HepG2 (cell line): ENCODE results near the gene CREBBP. TPM values are rescaled to one million over a fixed set of nuclear protein-coding genes. Genes with fewer than 3 reads are reported as not detected.

Experiments
- CCAR2 ChIP-seq: fragments of 200-400 bp; formaldehyde crosslinking; optimal IDR thresholded peaks from 2 replicates; pipeline ENCODE3; 2018; ENCODE audit warnings: low read depth, mild to moderate bottlenecking, low read length, moderate library complexity
- GABPB1 ChIP-seq: IDR thresholded peaks from 2 replicates; pipeline ENCODE4 v1.6.1; 2016; ENCODE audit warnings: mild to moderate bottlenecking, missing genetic modification reagents, moderate library complexity, missing compliant biosample characterization
- HNRNPH1 ChIP-seq: fragments of 200-400 bp; formaldehyde crosslinking; optimal IDR thresholded peaks from 2 replicates; pipeline ENCODE3; 2017; ENCODE audit warnings: mild to moderate bottlenecking, low read depth, low read length
- IKZF1 ChIP-seq: fragments of 450-650 bp; IDR thresholded peaks from 2 replicates; pipeline ENCODE4 v1.7.1; 2016
- KAT7 ChIP-seq: IDR thresholded peaks from 2 replicates; pipeline ENCODE4 v1.6.1; 2018; ENCODE audit warnings: borderline replicate concordance, missing compliant biosample characterization
- KDM3A ChIP-seq: IDR thresholded peaks from 2 replicates; pipeline ENCODE4 v1.6.1; 2018; ENCODE audit warnings: low read depth, missing compliant biosample characterization
- MEF2D ChIP-seq: sonication (generic); formaldehyde crosslinking; IDR thresholded peaks from 2 replicates; pipeline ENCODE4 v1.5.1; 2020; ENCODE audit warnings: mild to moderate bottlenecking, missing genetic modification reagents
- MTF1 ChIP-seq: sonication (generic); formaldehyde crosslinking; IDR thresholded peaks from 2 replicates; pipeline ENCODE4 v1.5.0; 2020; ENCODE audit warnings: missing genetic modification reagents
- NKX3-1 ChIP-seq: sonication (generic); formaldehyde crosslinking; IDR thresholded peaks from 2 replicates; pipeline ENCODE4 v1.5.0; 2020; ENCODE audit warnings: missing genetic modification reagents
- RCOR2 ChIP-seq: IDR thresholded peaks from 2 replicates; pipeline ENCODE4 v1.6.1; 2016; ENCODE audit warnings: missing biosample characterization, missing genetic modification reagents
- TAF15 ChIP-seq: fragments of 200-400 bp; formaldehyde crosslinking; IDR thresholded peaks from one replicate; pipeline ENCODE4 v1.6.1; 2018; ENCODE audit warnings: mild to moderate bottlenecking, low read depth, low read length; ENCODE audit not compliant: poor library complexity, severe bottlenecking
- TARDBP ChIP-seq: sonication (generic); formaldehyde crosslinking; IDR thresholded peaks from 2 replicates; pipeline ENCODE4 v1.8.0; 2022; ENCODE audit warnings: mild to moderate bottlenecking, missing genetic modification reagents
- ZBTB1 ChIP-seq: sonication (generic); formaldehyde crosslinking; IDR thresholded peaks from 2 replicates; pipeline ENCODE4 v1.4.0; 2020; ENCODE audit warnings: missing genetic modification reagents, borderline replicate concordance
- ZMYM2 ChIP-seq: sonication (generic); formaldehyde crosslinking; IDR thresholded peaks from 2 replicates; pipeline ENCODE4 v1.8.0; 2022; ENCODE audit warnings: mild to moderate bottlenecking, missing genetic modification reagents
- ZNF101 ChIP-seq: sonication (generic); formaldehyde crosslinking; IDR thresholded peaks from 2 replicates; pipeline ENCODE4 v1.4.0; 2020; ENCODE audit warnings: mild to moderate bottlenecking, low read depth, missing genetic modification reagents, borderline replicate concordance
- ZNF350 ChIP-seq: sonication (generic); formaldehyde crosslinking; IDR thresholded peaks from 2 replicates; pipeline ENCODE4 v1.4.0; 2020; ENCODE audit warnings: mild to moderate bottlenecking, low read depth, missing genetic modification reagents, borderline replicate concordance
- ZNF383 ChIP-seq: sonication (generic); formaldehyde crosslinking; IDR thresholded peaks from 2 replicates; pipeline ENCODE4 v1.4.0; 2020; ENCODE audit warnings: missing genetic modification reagents, mild to moderate bottlenecking, borderline replicate concordance
- ZNF430 ChIP-seq: sonication (generic); formaldehyde crosslinking; IDR thresholded peaks from 2 replicates; pipeline ENCODE4 v1.9.0; 2021; ENCODE audit warnings: mild to moderate bottlenecking, missing genetic modification reagents
- ZNF629 ChIP-seq: sonication (generic); formaldehyde crosslinking; conservative IDR thresholded peaks from 2 replicates; pipeline ENCODE4 v1.5.0; 2020; ENCODE audit warnings: missing genetic modification reagents
- polyA plus RNA-seq, 8 experiments: library from polyadenylated mRNA; depleted of rRNA in 3 of 8; stranded (reverse) in 7 of 8; unstranded in 1 of 8; fragments of >200 nt; fragmentation: Illumina TruSeq in 4 of 8; extraction: Trizol in 4 of 8; gene quantifications; 2 replicates each; pipeline versions ENCODE4 v1.2.1 to v1.2.3, GENCODE V29; 2011 to 2016; ENCODE audit warnings: low read depth in 4 of 8, missing spikeins in 1 of 8, mixed read lengths in 1 of 8; ENCODE audit not compliant: insufficient read depth in 1 of 8
- total RNA-seq, 5 experiments: library from RNA; depleted of rRNA; stranded (reverse); fragments of >200 nt; fragmentation: Illumina TruSeq; extraction: Trizol; gene quantifications; 2 replicates each; pipeline ENCODE4 v1.2.3, GENCODE V29; 2016; ENCODE audit warnings: low read depth in 1 of 5
- TF ChIP-seq, protein P1 (sequence below): sonication (generic); formaldehyde crosslinking; IDR thresholded peaks from 2 replicates; pipeline ENCODE4 v1.9.0; 2021; ENCODE audit warnings: missing genetic modification reagents, borderline replicate concordance
- TF ChIP-seq, protein P2 (sequence below): sonication (generic); formaldehyde crosslinking; IDR thresholded peaks from 2 replicates; pipeline ENCODE4 v1.4.0; 2020; ENCODE audit warnings: missing genetic modification reagents
- TF ChIP-seq, protein P3 (sequence below): sonication (generic); formaldehyde crosslinking; IDR thresholded peaks from 2 replicates; pipeline ENCODE4 v1.4.0; 2020; ENCODE audit warnings: mild to moderate bottlenecking, low read depth, missing genetic modification reagents
- TF ChIP-seq, protein P4 (sequence below): sonication (generic); formaldehyde crosslinking; IDR thresholded peaks from 2 replicates; pipeline ENCODE4 v1.5.0; 2020; ENCODE audit warnings: missing genetic modification reagents
- TF ChIP-seq, protein P5 (sequence below): conservative IDR thresholded peaks from 2 replicates; pipeline ENCODE4 v1.6.1; 2018; ENCODE audit warnings: missing genetic modification reagents

The CREBBP gene
- total and polyA plus RNA-seq, 2 of the 13 experiments (the other 11 are each of a cell fraction or from before 2014, with no cell fraction given) = 5.3 to 10.4 TPM

DNA sequence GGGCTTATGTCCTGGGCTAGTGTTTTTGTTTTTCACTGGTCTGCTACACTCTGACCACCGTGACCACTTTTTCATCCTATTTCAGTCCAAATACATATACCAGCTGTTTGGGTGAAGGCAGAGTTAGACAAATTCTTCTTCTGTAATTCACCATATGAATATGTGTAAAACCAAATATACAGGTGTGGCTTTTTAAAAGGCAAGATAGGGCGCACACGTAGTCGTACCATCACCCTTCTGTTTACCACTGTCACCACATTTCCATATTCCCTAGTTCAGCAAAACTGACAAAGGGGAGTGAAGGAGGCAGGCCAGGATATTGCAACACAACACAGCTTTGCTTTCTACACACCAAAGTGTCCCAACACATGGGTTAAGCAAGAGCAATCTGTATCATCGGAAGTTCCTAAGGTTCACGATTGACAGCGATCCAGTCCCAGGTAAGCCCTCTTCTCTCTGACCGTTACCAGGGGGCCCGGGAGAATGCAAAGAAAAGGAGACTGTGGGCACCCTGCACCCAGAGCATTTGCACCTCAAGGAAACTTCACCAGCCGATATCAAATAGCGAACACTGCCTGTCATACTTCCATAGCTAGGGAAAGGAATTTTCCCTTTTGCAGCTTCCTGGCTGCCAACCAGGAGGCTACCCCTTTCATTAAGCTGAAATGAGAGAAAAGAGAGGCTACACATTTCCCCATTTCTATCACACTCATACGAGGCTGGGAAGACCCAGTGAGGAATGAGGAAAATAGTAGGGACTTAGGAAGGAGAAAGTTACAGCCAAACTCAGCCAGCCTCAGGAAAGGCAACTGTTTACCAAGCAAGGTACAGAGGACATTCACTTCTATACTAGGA, 23.1 kb downstream of the CREBBP start (continued):
- TF ChIP-seq, protein P1, sequence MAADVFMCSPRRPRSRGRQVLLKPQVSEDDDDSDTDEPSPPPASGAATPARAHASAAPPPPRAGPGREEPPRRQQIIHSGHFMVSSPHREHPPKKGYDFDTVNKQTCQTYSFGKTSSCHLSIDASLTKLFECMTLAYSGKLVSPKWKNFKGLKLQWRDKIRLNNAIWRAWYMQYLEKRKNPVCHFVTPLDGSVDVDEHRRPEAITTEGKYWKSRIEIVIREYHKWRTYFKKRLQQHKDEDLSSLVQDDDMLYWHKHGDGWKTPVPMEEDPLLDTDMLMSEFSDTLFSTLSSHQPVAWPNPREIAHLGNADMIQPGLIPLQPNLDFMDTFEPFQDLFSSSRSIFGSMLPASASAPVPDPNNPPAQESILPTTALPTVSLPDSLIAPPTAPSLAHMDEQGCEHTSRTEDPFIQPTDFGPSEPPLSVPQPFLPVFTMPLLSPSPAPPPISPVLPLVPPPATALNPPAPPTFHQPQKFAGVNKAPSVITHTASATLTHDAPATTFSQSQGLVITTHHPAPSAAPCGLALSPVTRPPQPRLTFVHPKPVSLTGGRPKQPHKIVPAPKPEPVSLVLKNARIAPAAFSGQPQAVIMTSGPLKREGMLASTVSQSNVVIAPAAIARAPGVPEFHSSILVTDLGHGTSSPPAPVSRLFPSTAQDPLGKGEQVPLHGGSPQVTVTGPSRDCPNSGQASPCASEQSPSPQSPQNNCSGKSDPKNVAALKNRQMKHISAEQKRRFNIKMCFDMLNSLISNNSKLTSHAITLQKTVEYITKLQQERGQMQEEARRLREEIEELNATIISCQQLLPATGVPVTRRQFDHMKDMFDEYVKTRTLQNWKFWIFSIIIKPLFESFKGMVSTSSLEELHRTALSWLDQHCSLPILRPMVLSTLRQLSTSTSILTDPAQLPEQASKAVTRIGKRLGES (CRISPR knock-in tag) = no peak
- TF ChIP-seq, protein P2, sequence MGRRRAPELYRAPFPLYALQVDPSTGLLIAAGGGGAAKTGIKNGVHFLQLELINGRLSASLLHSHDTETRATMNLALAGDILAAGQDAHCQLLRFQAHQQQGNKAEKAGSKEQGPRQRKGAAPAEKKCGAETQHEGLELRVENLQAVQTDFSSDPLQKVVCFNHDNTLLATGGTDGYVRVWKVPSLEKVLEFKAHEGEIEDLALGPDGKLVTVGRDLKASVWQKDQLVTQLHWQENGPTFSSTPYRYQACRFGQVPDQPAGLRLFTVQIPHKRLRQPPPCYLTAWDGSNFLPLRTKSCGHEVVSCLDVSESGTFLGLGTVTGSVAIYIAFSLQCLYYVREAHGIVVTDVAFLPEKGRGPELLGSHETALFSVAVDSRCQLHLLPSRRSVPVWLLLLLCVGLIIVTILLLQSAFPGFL (CRISPR knock-in tag) = no peak
- no peak for TF ChIP-seq CCAR2
- TF ChIP-seq ZNF350 (CRISPR knock-in tag) = no peak
- TF ChIP-seq KDM3A (CRISPR knock-in tag) = no peak
- TF ChIP-seq TARDBP (CRISPR knock-in tag) = peak; percentile 52; the same call in 1 of the 2 replicates
- TF ChIP-seq MEF2D (CRISPR knock-in tag) = no peak
- TF ChIP-seq, protein P3, sequence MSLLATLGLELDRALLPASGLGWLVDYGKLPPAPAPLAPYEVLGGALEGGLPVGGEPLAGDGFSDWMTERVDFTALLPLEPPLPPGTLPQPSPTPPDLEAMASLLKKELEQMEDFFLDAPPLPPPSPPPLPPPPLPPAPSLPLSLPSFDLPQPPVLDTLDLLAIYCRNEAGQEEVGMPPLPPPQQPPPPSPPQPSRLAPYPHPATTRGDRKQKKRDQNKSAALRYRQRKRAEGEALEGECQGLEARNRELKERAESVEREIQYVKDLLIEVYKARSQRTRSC (CRISPR knock-in tag) = no peak
- TF ChIP-seq ZBTB1 (CRISPR knock-in tag) = no peak
- TF ChIP-seq, protein P4, sequence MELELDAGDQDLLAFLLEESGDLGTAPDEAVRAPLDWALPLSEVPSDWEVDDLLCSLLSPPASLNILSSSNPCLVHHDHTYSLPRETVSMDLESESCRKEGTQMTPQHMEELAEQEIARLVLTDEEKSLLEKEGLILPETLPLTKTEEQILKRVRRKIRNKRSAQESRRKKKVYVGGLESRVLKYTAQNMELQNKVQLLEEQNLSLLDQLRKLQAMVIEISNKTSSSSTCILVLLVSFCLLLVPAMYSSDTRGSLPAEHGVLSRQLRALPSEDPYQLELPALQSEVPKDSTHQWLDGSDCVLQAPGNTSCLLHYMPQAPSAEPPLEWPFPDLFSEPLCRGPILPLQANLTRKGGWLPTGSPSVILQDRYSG (CRISPR knock-in tag) = no peak
- TF ChIP-seq ZNF101 = no peak
- TF ChIP-seq KAT7 (CRISPR knock-in tag) = no peak
- no peak for TF ChIP-seq ZMYM2 (CRISPR knock-in tag)
- TF ChIP-seq RCOR2 (CRISPR knock-in tag) = no peak
- TF ChIP-seq NKX3-1 (CRISPR knock-in tag) = no peak
- no peak for TF ChIP-seq ZNF629 (CRISPR knock-in tag)
- TF ChIP-seq TAF15 = no peak
- peak; percentile 68; the same call in 1 of the 2 replicates for TF ChIP-seq GABPB1
- TF ChIP-seq MTF1 = no peak
- TF ChIP-seq ZNF430 (CRISPR knock-in tag) = peak; percentile 62
- TF ChIP-seq, protein P5, sequence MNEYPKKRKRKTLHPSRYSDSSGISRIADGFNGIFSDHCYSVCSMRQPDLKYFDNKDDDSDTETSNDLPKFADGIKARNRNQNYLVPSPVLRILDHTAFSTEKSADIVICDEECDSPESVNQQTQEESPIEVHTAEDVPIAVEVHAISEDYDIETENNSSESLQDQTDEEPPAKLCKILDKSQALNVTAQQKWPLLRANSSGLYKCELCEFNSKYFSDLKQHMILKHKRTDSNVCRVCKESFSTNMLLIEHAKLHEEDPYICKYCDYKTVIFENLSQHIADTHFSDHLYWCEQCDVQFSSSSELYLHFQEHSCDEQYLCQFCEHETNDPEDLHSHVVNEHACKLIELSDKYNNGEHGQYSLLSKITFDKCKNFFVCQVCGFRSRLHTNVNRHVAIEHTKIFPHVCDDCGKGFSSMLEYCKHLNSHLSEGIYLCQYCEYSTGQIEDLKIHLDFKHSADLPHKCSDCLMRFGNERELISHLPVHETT (CRISPR knock-in tag) = no peak
- TF ChIP-seq IKZF1 = no peak
- no peak for TF ChIP-seq HNRNPH1
- TF ChIP-seq ZNF383 = no peak
